Spinal cord (tissue), 10 donors: ENCODE data around the gene ASPSCR1. TPM values are rescaled to one million over a fixed set of nuclear protein-coding genes. Genes with fewer than 3 reads are reported as not detected.

ENCODE experiments used
- DNase-seq, 6 donors: peaks; one replicate each; pipeline versions ENCODE4 v3.0.0 to v3.0.0-alpha.2; 2013 to 2015; ENCODE audit warnings: low spot score in 6 of 6, low read depth in 4 of 6
- H3K27ac ChIP-seq: one replicate; pipeline ENCODE4 v1.5.1; 2013; ENCODE audit warnings: low read depth, low read length, control low read depth
- H3K27me3 ChIP-seq: one replicate; pipeline ENCODE4 v1.6.1; 2013; ENCODE audit warnings: low read length; ENCODE audit not compliant: control insufficient read depth, insufficient read depth
- H3K36me3 ChIP-seq: one replicate; pipeline ENCODE4 v1.6.1; 2013; ENCODE audit warnings: low read length; ENCODE audit not compliant: control insufficient read depth, insufficient read depth
- H3K4me1 ChIP-seq: one replicate; pipeline ENCODE4 v1.6.1; 2013; ENCODE audit warnings: low read length; ENCODE audit not compliant: control insufficient read depth, insufficient read depth
- H3K4me3 ChIP-seq: one replicate; pipeline ENCODE4 v1.5.1; 2013; ENCODE audit warnings: low read depth, low read length, control low read depth
- H3K9me3 ChIP-seq: one replicate; pipeline ENCODE4 v1.6.1; 2013; ENCODE audit warnings: low read length; ENCODE audit not compliant: control insufficient read depth, insufficient read depth
- WGBS: methylation state at CpG from one replicate; pipeline ENCODE4 v1.1.5; 2013; ENCODE audit warnings: missing lambda C conversion rate; ENCODE audit not compliant: insufficient coverage; 5-methylcytosine and 5-hydroxymethylcytosine counted together
- polyA plus RNA-seq, 2 donors: library from polyadenylated mRNA; unstranded; fragments of 120-200 nt; gene quantifications; one replicate each; pipeline ENCODE4 v1.2.1, GENCODE V29; 2013; ENCODE audit not compliant: insufficient read length in 2 of 2
- total RNA-seq, 2 donors: library from RNA; depleted of rRNA in 1 of 2; stranded (reverse); fragments of 120-200 nt in 1 of 2; fragments of >200 nt in 1 of 2; gene quantifications; one replicate each; pipeline versions ENCODE4 v1.2.3 to v1.2.4, GENCODE V29; 2013 to 2014
- donor health status: healthy.

The ASPSCR1 gene
- total and polyA plus RNA-seq, 4 donors, result 22.3 to 53.7 (median 40.9) TPM

DNA sequence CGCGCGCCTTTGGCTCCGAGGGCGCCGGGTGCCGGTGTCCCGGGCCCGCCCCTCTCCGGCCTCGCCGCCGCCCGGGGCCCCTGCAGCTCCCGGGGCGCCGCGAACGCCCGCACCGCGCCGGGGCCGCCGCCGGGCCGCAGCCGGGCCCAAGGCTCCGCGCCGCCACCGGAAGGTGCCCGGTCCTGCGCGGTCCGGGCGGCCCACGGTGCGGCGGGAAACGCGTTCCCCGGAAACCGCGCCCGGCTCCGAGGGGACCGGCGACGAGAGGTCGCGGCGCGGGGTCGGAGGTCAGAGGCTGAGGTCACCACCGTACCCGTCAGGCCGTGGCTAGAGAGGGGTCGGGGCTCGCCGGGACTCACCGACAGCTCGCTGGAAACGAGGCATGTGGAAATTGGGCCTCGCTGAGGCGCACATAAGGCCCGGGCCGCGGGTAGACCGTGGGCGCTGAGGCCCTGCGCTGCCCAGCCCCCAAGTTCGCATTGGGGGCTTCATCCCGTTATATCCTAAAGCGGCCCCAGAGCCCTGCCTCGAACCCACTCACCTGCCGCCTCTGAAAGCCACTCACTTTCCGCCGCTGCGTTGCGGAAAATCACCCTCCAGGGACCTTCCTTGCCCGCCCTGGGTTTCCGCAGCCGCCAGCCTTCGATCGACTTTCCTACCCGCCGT lies 88.3 kb downstream of the ASPSCR1 start, which contains the start of gene DUS1L:
DUS1L (minus strand) TSS at position 167 of the 666 bp plus-strand sequence. CDS start 745 bp downstream, outside the sequence.
- H3K36me3 ChIP-seq, result peaks cover 44% of the 10 kb centered on the region
- H3K4me1 ChIP-seq, result peaks cover 27% of the 10 kb centered on the region
- H3K27me3 ChIP-seq, result no peaks in the 10 kb centered on the region
- peak within 1 kb of the TSS; percentile 71 for H3K27ac ChIP-seq
- peak within 1 kb of the TSS; percentile 64 for H3K4me3 ChIP-seq
- WGBS, result 5% methylated on average over 84 of the region's 88 CpGs
- DNase-seq, result peak; percentile 29 to 85 (median 48)
- H3K9me3 ChIP-seq, result no peaks in the 10 kb centered on the region

Other genes starting within 250 kb of the ASPSCR1 start
- gene GCGR, start 173.5 kb upstream of the ASPSCR1 start, total RNA-seq, result under 1 TPM; 0.50 to 0.99 TPM
- gene GCGR, start 173.5 kb upstream of the ASPSCR1 start, polyA plus RNA-seq, result 1 to 10 TPM in 1 of 2 donors, not detected in 1; 1.3 TPM
- 100 to 1,000 TPM in 1 of 2 donors, 10 to 100 TPM in 1; 51.0 to 146 TPM for gene MCRIP1, start 144.3 kb upstream of the ASPSCR1 start, total RNA-seq
- gene MCRIP1, start 144.3 kb upstream of the ASPSCR1 start, polyA plus RNA-seq, result 100 to 1,000 TPM; 216 to 234 TPM
- under 1 TPM in 1 of 2 donors, not detected in 1; 0.17 TPM for gene PPP1R27, start 142.6 kb upstream of the ASPSCR1 start, total RNA-seq
- gene PPP1R27, start 142.6 kb upstream of the ASPSCR1 start, polyA plus RNA-seq, result under 1 TPM in 1 of 2 donors, not detected in 1; 0.18 TPM
- 100 to 1,000 TPM; 143 to 443 TPM for gene P4HB, start 117.1 kb upstream of the ASPSCR1 start, total RNA-seq
- gene P4HB, start 117.1 kb upstream of the ASPSCR1 start, polyA plus RNA-seq, result 100 to 1,000 TPM; 254 to 311 TPM
- gene ARHGDIA, start 106.3 kb upstream of the ASPSCR1 start, total RNA-seq, result 100 to 1,000 TPM in 1 of 2 donors, 10 to 100 TPM in 1; 46.6 to 158 TPM
- 100 to 1,000 TPM; 318 to 319 TPM for gene ARHGDIA, start 106.3 kb upstream of the ASPSCR1 start, polyA plus RNA-seq
- gene ALYREF, start 86.0 kb upstream of the ASPSCR1 start, total RNA-seq, result 10 to 100 TPM; 54.6 to 77.1 TPM
- gene ALYREF, start 86.0 kb upstream of the ASPSCR1 start, polyA plus RNA-seq, result 10 to 100 TPM; 77.4 to 84.5 TPM
- 100 to 1,000 TPM in 1 of 2 donors, 10 to 100 TPM in 1; 53.8 to 120 TPM for gene ANAPC11, start 85.9 kb upstream of the ASPSCR1 start, total RNA-seq
- 100 to 1,000 TPM; 142 to 144 TPM for gene ANAPC11, start 85.9 kb upstream of the ASPSCR1 start, polyA plus RNA-seq
- gene NPB, start 75.4 kb upstream of the ASPSCR1 start, total RNA-seq, result 1 to 10 TPM; 1.1 to 4.4 TPM
- gene NPB, start 75.4 kb upstream of the ASPSCR1 start, polyA plus RNA-seq, result 1 to 10 TPM; 2.1 to 3.8 TPM
- 10 to 100 TPM; 31.4 to 36.4 TPM for gene PCYT2, start 66.2 kb upstream of the ASPSCR1 start, total RNA-seq
- gene PCYT2, start 66.2 kb upstream of the ASPSCR1 start, polyA plus RNA-seq, result 10 to 100 TPM; 62.9 to 67.4 TPM
- 10 to 100 TPM in 1 of 2 donors, 1 to 10 TPM in 1; 5.8 to 11.8 TPM for gene SIRT7, start 59.5 kb upstream of the ASPSCR1 start, total RNA-seq
- 10 to 100 TPM; 18.9 to 24.2 TPM for gene SIRT7, start 59.5 kb upstream of the ASPSCR1 start, polyA plus RNA-seq
- 10 to 100 TPM; 10.8 to 13.0 TPM for gene MAFG, start 49.9 kb upstream of the ASPSCR1 start, total RNA-seq
- gene MAFG, start 49.9 kb upstream of the ASPSCR1 start, polyA plus RNA-seq, result 10 to 100 TPM; 21.5 to 24.2 TPM
- 10 to 100 TPM; 37.0 to 52.0 TPM for gene PYCR1, start 40.3 kb upstream of the ASPSCR1 start, total RNA-seq
- gene PYCR1, start 40.3 kb upstream of the ASPSCR1 start, polyA plus RNA-seq, result 10 to 100 TPM; 47.2 to 56.8 TPM
- gene MYADML2, start 30.4 kb upstream of the ASPSCR1 start, total RNA-seq, result 1 to 10 TPM in 1 of 2 donors, under 1 TPM in 1; 0.44 to 2.0 TPM
- 1 to 10 TPM; 2.2 to 2.9 TPM for gene MYADML2, start 30.4 kb upstream of the ASPSCR1 start, polyA plus RNA-seq
- gene NOTUM, start 16.4 kb upstream of the ASPSCR1 start, total RNA-seq, result 1 to 10 TPM in 1 of 2 donors, under 1 TPM in 1; 0.89 to 3.0 TPM
- 1 to 10 TPM in 1 of 2 donors, under 1 TPM in 1; 0.82 to 1.4 TPM for gene NOTUM, start 16.4 kb upstream of the ASPSCR1 start, polyA plus RNA-seq
- gene CENPX, start 45.2 kb downstream of the ASPSCR1 start, total RNA-seq, result 10 to 100 TPM; 37.0 to 56.3 TPM
- 10 to 100 TPM; 70.4 to 71.9 TPM for gene CENPX, start 45.2 kb downstream of the ASPSCR1 start, polyA plus RNA-seq
- gene LRRC45, start 45.7 kb downstream of the ASPSCR1 start, total RNA-seq, result 10 to 100 TPM in 1 of 2 donors, 1 to 10 TPM in 1; 8.2 to 16.9 TPM
- gene LRRC45, start 45.7 kb downstream of the ASPSCR1 start, polyA plus RNA-seq, result 10 to 100 TPM; 22.1 to 26.4 TPM
- 10 to 100 TPM; 51.7 to 58.4 TPM for gene RAC3, start 54.0 kb downstream of the ASPSCR1 start, total RNA-seq
- gene RAC3, start 54.0 kb downstream of the ASPSCR1 start, polyA plus RNA-seq, result 100 to 1,000 TPM; 212 to 214 TPM
- gene DCXR, start 60.1 kb downstream of the ASPSCR1 start, total RNA-seq, result 10 to 100 TPM; 44.3 to 94.5 TPM
- 100 to 1,000 TPM; 144 to 145 TPM for gene DCXR, start 60.1 kb downstream of the ASPSCR1 start, polyA plus RNA-seq
- gene RFNG, start 74.2 kb downstream of the ASPSCR1 start, total RNA-seq, result 10 to 100 TPM; 19.5 to 36.7 TPM
- gene RFNG, start 74.2 kb downstream of the ASPSCR1 start, polyA plus RNA-seq, result 10 to 100 TPM; 61.8 to 75.2 TPM
- gene GPS1, start 74.3 kb downstream of the ASPSCR1 start, total RNA-seq, result 100 to 1,000 TPM in 1 of 2 donors, 10 to 100 TPM in 1; 63.4 to 125 TPM
- gene GPS1, start 74.3 kb downstream of the ASPSCR1 start, polyA plus RNA-seq, result 100 to 1,000 TPM; 151 to 165 TPM
- gene DUS1L, start 88.2 kb downstream of the ASPSCR1 start, total RNA-seq, result 10 to 100 TPM; 18.9 to 48.8 TPM
- gene DUS1L, start 88.2 kb downstream of the ASPSCR1 start, polyA plus RNA-seq, result 10 to 100 TPM; 66.6 to 85.1 TPM
- gene FASN, start 120.6 kb downstream of the ASPSCR1 start, total RNA-seq, result 10 to 100 TPM; 57.7 to 58.3 TPM
- gene FASN, start 120.6 kb downstream of the ASPSCR1 start, polyA plus RNA-seq, result 100 to 1,000 TPM; 163 to 184 TPM
- gene CCDC57, start 235.2 kb downstream of the ASPSCR1 start, total RNA-seq, result 10 to 100 TPM; 15.3 to 28.5 TPM
- 10 to 100 TPM; 50.8 to 85.3 TPM for gene CCDC57, start 235.2 kb downstream of the ASPSCR1 start, polyA plus RNA-seq